Stimulated activated CD4-positive, alpha-beta T cell treated with anti-CD3 and anti-CD28 coated beads, Interleukin-1b, Interleukin-23, amount 100 ng/mL, for 4 hours (primary cell): ENCODE measurements around the gene TTLL13.
"Not testable (repeated sequence)": the region's sequence is repeated elsewhere in the genome, so short reads cannot be mapped to it uniquely, and the experiment has no call there.

Experiments used
- DNase-seq, 2 donors: peaks; one replicate each; pipeline ENCODE4 v3.0.0-alpha.2; 2020; ENCODE audit warnings: low read depth in 2 of 2

Gene TTLL13

GRCh38 chr15:90239371-90239770 is 10.0 kb upstream of the TTLL13 start:
- no peak for DNase-seq

GRCh38 chr15:90240856-90241255 is 8.5 kb upstream of the TTLL13 start:
- no peak for DNase-seq

- no peak for DNase-seq
These were observed 7.8 kb upstream of the TTLL13 start for GRCh38 chr15:90241343-90242192.

GRCh38 chr15:90243943-90244639 is 5.3 kb upstream of the TTLL13 start:
- no peak for DNase-seq

GRCh38 chr15:90248789-90249202 is 560 bp upstream of the TTLL13 start:
- DNase-seq = no peak

- DNase-seq = no peak
These were observed 8.4 kb downstream of the TTLL13 start for GRCh38 chr15:90257776-90258175.

- no peak for DNase-seq
These were observed 10.2 kb downstream of the TTLL13 start for GRCh38 chr15:90259524-90259923.

GRCh38 chr15:90260731-90261130 is 11.4 kb downstream of the TTLL13 start:
- not testable (repeated sequence) for DNase-seq

GRCh38 chr15:90261811-90262210 is 12.5 kb downstream of the TTLL13 start:
- no peak for DNase-seq

GRCh38 chr15:90262426-90262825 is 13.1 kb downstream of the TTLL13 start:
- no peak for DNase-seq

GRCh38 chr15:90264671-90265070 is 15.3 kb downstream of the TTLL13 start:
- peak in 1 of 2 donors; percentile 7 for DNase-seq

- DNase-seq = peak; percentile 76 to 83
These were observed 16.1 kb downstream of the TTLL13 start, which contains the start of gene NGRN for GRCh38 chr15:90265271-90266060. NGRN (plus strand) TSS chr15:90265672; CDS start chr15:90265713, 41 bp downstream.

GRCh38 chr15:90266061-90266431 is 16.7 kb downstream of the TTLL13 start:
- DNase-seq = peak; percentile 4 to 26

GRCh38 chr15:90266485-90266884 is 17.1 kb downstream of the TTLL13 start:
- DNase-seq = peak in 1 of 2 donors; percentile 7

GRCh38 chr15:90268415-90268814 is 19.1 kb downstream of the TTLL13 start:
- DNase-seq = no peak

GRCh38 chr15:90270502-90271150 is 21.3 kb downstream of the TTLL13 start:
- no peak for DNase-seq

GRCh38 chr15:90271459-90272166 is 22.3 kb downstream of the TTLL13 start:
- no peak for DNase-seq

GRCh38 chr15:90278467-90278866 is 29.1 kb downstream of the TTLL13 start:
- DNase-seq = not testable (repeated sequence)

GRCh38 chr15:90280743-90281142 is 31.4 kb downstream of the TTLL13 start:
- DNase-seq = not testable (repeated sequence)

GRCh38 chr15:90281637-90282036 is 32.3 kb downstream of the TTLL13 start:
- DNase-seq = not testable (repeated sequence)

- DNase-seq = peak in 1 of 2 donors; percentile 15
These were observed 37.3 kb downstream of the TTLL13 start for GRCh38 chr15:90286678-90287077.
